Astrocyte (in vitro differentiated cells and primary cell): ENCODE results near the gene ATXN1L.

Experiments
- CTCF ChIP-seq: IDR thresholded peaks from 2 replicates; pipeline ENCODE4 v1.5.1; 2011; ENCODE audit warnings: low read depth, mild to moderate bottlenecking, inconsistent platforms, low read length, moderate library complexity; ENCODE audit not compliant: insufficient read depth
- EZH2 ChIP-seq: IDR thresholded peaks from 2 replicates; pipeline ENCODE4 v1.6.1; 2012; ENCODE audit warnings: mild to moderate bottlenecking, low read length, inconsistent platforms; ENCODE audit not compliant: insufficient read depth

GRCh38 chr16:71853413-71853812 lies 7.6 kb downstream of the ATXN1L start:
- TF ChIP-seq CTCF (no peak), EZH2 (no peak)
